Erythroblast (primary cell): ENCODE measurements around the gene SNCB.

Experiments used
- DNase-seq, 2 experiments: peaks; one replicate each; lab custom pipeline; 2025; lab: John Stamatoyannopoulos, UW
- GATA1 ChIP-seq: IDR thresholded peaks from 2 replicates; pipeline ENCODE4 v1.6.1; 2011; ENCODE audit warnings: low read depth, mild to moderate bottlenecking, control low read depth, low read length, moderate library complexity
- POLR2A ChIP-seq: IDR thresholded peaks from 2 replicates; pipeline ENCODE4 v1.6.1; 2011; ENCODE audit warnings: mild to moderate bottlenecking, low read length

The SNCB gene

GRCh38 chr5:176667637-176668036 lies 37.3 kb upstream of the SNCB start:
- TF ChIP-seq POLR2A (no peak), GATA1 (no peak)
- DNase-seq = no peak

GRCh38 chr5:176665517-176665916 lies 35.2 kb upstream of the SNCB start:
- no peak for TF ChIP-seq GATA1
- no peak for TF ChIP-seq POLR2A
- DNase-seq = no peak

GRCh38 chr5:176664886-176665285 lies 34.6 kb upstream of the SNCB start:
- DNase-seq = no peak

GRCh38 chr5:176664479-176664878 lies 34.1 kb upstream of the SNCB start:
- DNase-seq = no peak
- TF ChIP-seq GATA1 = no peak
- TF ChIP-seq POLR2A = no peak

More at GRCh38 chr5:176664886-176665285, 34.6 kb upstream of the SNCB start:
- no peak for TF ChIP-seq POLR2A
- TF ChIP-seq GATA1 = no peak

GRCh38 chr5:176663566-176663965 lies 33.2 kb upstream of the SNCB start:
- DNase-seq = no peak
- TF ChIP-seq GATA1 (no peak), POLR2A (no peak)

- TF ChIP-seq POLR2A = no peak
- TF ChIP-seq GATA1 = no peak
- DNase-seq = no peak
These were observed 32.3 kb upstream of the SNCB start for GRCh38 chr5:176662371-176663333.

GRCh38 chr5:176661676-176662075 lies 31.3 kb upstream of the SNCB start:
- no peak for TF ChIP-seq GATA1
- TF ChIP-seq POLR2A = no peak
- DNase-seq = no peak

GRCh38 chr5:176660860-176661641 lies 30.7 kb upstream of the SNCB start:
- peak; percentile 81 to 89 for DNase-seq
- TF ChIP-seq GATA1 (no peak), POLR2A (no peak)

- no peak for DNase-seq
- no peak for TF ChIP-seq GATA1
- TF ChIP-seq POLR2A = no peak
These were observed 30.2 kb upstream of the SNCB start for GRCh38 chr5:176660530-176660859.

GRCh38 chr5:176659860-176660461 lies 29.6 kb upstream of the SNCB start:
- DNase-seq = no peak
- no peak for TF ChIP-seq POLR2A
- TF ChIP-seq GATA1 = no peak

GRCh38 chr5:176659512-176659839 lies 29.1 kb upstream of the SNCB start:
- TF ChIP-seq POLR2A (no peak), GATA1 (no peak)
- no peak for DNase-seq

- DNase-seq = no peak
- TF ChIP-seq GATA1 = no peak
- TF ChIP-seq POLR2A = peak; percentile 25
These were observed 28.6 kb upstream of the SNCB start for GRCh38 chr5:176658817-176659511.

GRCh38 chr5:176658007-176658599 lies 27.8 kb upstream of the SNCB start:
- peak; percentile 66 to 74 for DNase-seq
- TF ChIP-seq POLR2A = no peak
